HepG2 (cell line): ENCODE results near the gene NAPB. TPM values are rescaled to one million over a fixed set of nuclear protein-coding genes. Genes with fewer than 3 reads are reported as not detected.
A peak's percentile ranks its signal among the peaks of the same experiment; 100 is the strongest.

Source experiments
- ATF7-NPFF ChIP-seq: sonication (generic); formaldehyde crosslinking; IDR thresholded peaks from 2 replicates; pipeline ENCODE4 v1.8.1; 2023; ENCODE audit warnings: mild to moderate bottlenecking, low read depth, missing genetic modification reagents, moderate library complexity
- EEA1 ChIP-seq: sonication (generic); formaldehyde crosslinking; IDR thresholded peaks from 2 replicates; pipeline ENCODE4 v1.5.1; 2020; ENCODE audit warnings: mild to moderate bottlenecking, missing genetic modification reagents, borderline replicate concordance
- HIVEP1 ChIP-seq: sonication (generic); formaldehyde crosslinking; IDR thresholded peaks from 2 replicates; pipeline ENCODE4 v1.4.0; 2020; ENCODE audit warnings: mild to moderate bottlenecking, missing genetic modification reagents
- IKZF1 ChIP-seq: fragments of 450-650 bp; IDR thresholded peaks from 2 replicates; pipeline ENCODE4 v1.7.1; 2016
- ISL2 ChIP-seq: sonication (generic); formaldehyde crosslinking; IDR thresholded peaks from 2 replicates; pipeline ENCODE4 v1.5.0; 2020; ENCODE audit warnings: missing genetic modification reagents
- KDM3A ChIP-seq: IDR thresholded peaks from 2 replicates; pipeline ENCODE4 v1.6.1; 2018; ENCODE audit warnings: low read depth, missing compliant biosample characterization
- MYNN ChIP-seq: sonication (generic); formaldehyde crosslinking; IDR thresholded peaks from 2 replicates; pipeline ENCODE4 v1.4.0; 2020; ENCODE audit warnings: mild to moderate bottlenecking, low read depth, missing genetic modification reagents
- NFKB2 ChIP-seq: sonication (generic); formaldehyde crosslinking; IDR thresholded peaks from 2 replicates; pipeline ENCODE4 v1.4.0; 2020; ENCODE audit warnings: missing genetic modification reagents, borderline replicate concordance
- NR3C1 ChIP-seq: sonication (generic); formaldehyde crosslinking; IDR thresholded peaks from 2 replicates; pipeline ENCODE4 v1.4.0; 2020; ENCODE audit warnings: missing genetic modification reagents
- REL ChIP-seq: sonication (generic); formaldehyde crosslinking; conservative IDR thresholded peaks from 2 replicates; pipeline ENCODE4 v1.8.0; 2022; ENCODE audit warnings: mild to moderate bottlenecking, missing genetic modification reagents, moderate library complexity
- SIX1 ChIP-seq: sonication (generic); formaldehyde crosslinking; IDR thresholded peaks from 2 replicates; pipeline ENCODE4 v1.4.0; 2020; ENCODE audit warnings: missing genetic modification reagents, borderline replicate concordance
- SKI ChIP-seq: fragments of 450-650 bp; IDR thresholded peaks from one replicate; pipeline ENCODE4 v1.6.1; 2018; ENCODE audit warnings: mild to moderate bottlenecking; ENCODE audit not compliant: partially characterized antibody
- TCF7L2 ChIP-seq: IDR thresholded peaks from 2 replicates; pipeline ENCODE4 v1.6.1; 2011; ENCODE audit warnings: mild to moderate bottlenecking, low read depth, low read length, moderate library complexity
- THAP11 ChIP-seq: IDR thresholded peaks from 2 replicates; pipeline ENCODE4 v1.6.1; 2016; ENCODE audit warnings: missing biosample characterization, missing genetic modification reagents
- ZBTB8A ChIP-seq: sonication (generic); formaldehyde crosslinking; IDR thresholded peaks from 2 replicates; pipeline ENCODE4 v1.4.0; 2020; ENCODE audit warnings: mild to moderate bottlenecking, low read depth, missing genetic modification reagents, borderline replicate concordance
- ZFP62 ChIP-seq: sonication (generic); formaldehyde crosslinking; IDR thresholded peaks from 2 replicates; pipeline ENCODE4 v1.4.0; 2020; ENCODE audit warnings: missing genetic modification reagents
- ZFP82 ChIP-seq: sonication (generic); formaldehyde crosslinking; IDR thresholded peaks from 2 replicates; pipeline ENCODE4 v1.5.1; 2020; ENCODE audit warnings: mild to moderate bottlenecking, missing genetic modification reagents, borderline replicate concordance
- ZNF263 ChIP-seq: sonication (generic); formaldehyde crosslinking; IDR thresholded peaks from 2 replicates; pipeline ENCODE4 v1.4.0; 2020; ENCODE audit warnings: missing genetic modification reagents
- ZNF264 ChIP-seq: sonication (generic); formaldehyde crosslinking; IDR thresholded peaks from 2 replicates; pipeline ENCODE4 v1.4.0; 2020; ENCODE audit warnings: missing genetic modification reagents
- ZNF556 ChIP-seq: sonication (generic); formaldehyde crosslinking; IDR thresholded peaks from 2 replicates; pipeline ENCODE4 v1.4.0; 2020; ENCODE audit warnings: mild to moderate bottlenecking, missing genetic modification reagents, borderline replicate concordance
- ZNF563 ChIP-seq: sonication (generic); formaldehyde crosslinking; IDR thresholded peaks from 2 replicates; pipeline ENCODE4 v1.8.0; 2022; ENCODE audit warnings: mild to moderate bottlenecking, moderate library complexity, missing genetic modification reagents
- ZNF619 ChIP-seq: sonication (generic); formaldehyde crosslinking; IDR thresholded peaks from 2 replicates; pipeline ENCODE4 v1.4.0; 2020; ENCODE audit warnings: mild to moderate bottlenecking, missing genetic modification reagents
- ZNF672 ChIP-seq: sonication (generic); formaldehyde crosslinking; IDR thresholded peaks from 2 replicates; pipeline ENCODE4 v1.8.1; 2022; ENCODE audit warnings: missing genetic modification reagents
- polyA plus RNA-seq, 8 experiments: library from polyadenylated mRNA; depleted of rRNA in 3 of 8; stranded (reverse) in 7 of 8; unstranded in 1 of 8; fragments of >200 nt; fragmentation: Illumina TruSeq in 4 of 8; extraction: Trizol in 4 of 8; gene quantifications; 2 replicates each; pipeline versions ENCODE4 v1.2.1 to v1.2.3, GENCODE V29; 2011 to 2016; ENCODE audit warnings: low read depth in 4 of 8, missing spikeins in 1 of 8, mixed read lengths in 1 of 8; ENCODE audit not compliant: insufficient read depth in 1 of 8
- total RNA-seq, 5 experiments: library from RNA; depleted of rRNA; stranded (reverse); fragments of >200 nt; fragmentation: Illumina TruSeq; extraction: Trizol; gene quantifications; 2 replicates each; pipeline ENCODE4 v1.2.3, GENCODE V29; 2016; ENCODE audit warnings: low read depth in 1 of 5
- TF ChIP-seq, protein P1 (sequence below): IDR thresholded peaks from 2 replicates; pipeline ENCODE4 v1.6.1; 2016; ENCODE audit warnings: mild to moderate bottlenecking
- TF ChIP-seq, protein P2 (sequence below): sonication (generic); formaldehyde crosslinking; IDR thresholded peaks from 2 replicates; pipeline ENCODE4 v1.5.0; 2020; ENCODE audit warnings: mild to moderate bottlenecking, missing genetic modification reagents
- TF ChIP-seq, protein P3 (sequence below): sonication (generic); formaldehyde crosslinking; IDR thresholded peaks from 2 replicates; pipeline ENCODE4 v1.4.0; 2020; ENCODE audit warnings: missing genetic modification reagents, borderline replicate concordance

NAPB gene
- total and polyA plus RNA-seq, 2 of the 13 experiments (the other 11 are each of a cell fraction or from before 2014, with no cell fraction given) = 15.2 to 16.1 TPM

DNA sequence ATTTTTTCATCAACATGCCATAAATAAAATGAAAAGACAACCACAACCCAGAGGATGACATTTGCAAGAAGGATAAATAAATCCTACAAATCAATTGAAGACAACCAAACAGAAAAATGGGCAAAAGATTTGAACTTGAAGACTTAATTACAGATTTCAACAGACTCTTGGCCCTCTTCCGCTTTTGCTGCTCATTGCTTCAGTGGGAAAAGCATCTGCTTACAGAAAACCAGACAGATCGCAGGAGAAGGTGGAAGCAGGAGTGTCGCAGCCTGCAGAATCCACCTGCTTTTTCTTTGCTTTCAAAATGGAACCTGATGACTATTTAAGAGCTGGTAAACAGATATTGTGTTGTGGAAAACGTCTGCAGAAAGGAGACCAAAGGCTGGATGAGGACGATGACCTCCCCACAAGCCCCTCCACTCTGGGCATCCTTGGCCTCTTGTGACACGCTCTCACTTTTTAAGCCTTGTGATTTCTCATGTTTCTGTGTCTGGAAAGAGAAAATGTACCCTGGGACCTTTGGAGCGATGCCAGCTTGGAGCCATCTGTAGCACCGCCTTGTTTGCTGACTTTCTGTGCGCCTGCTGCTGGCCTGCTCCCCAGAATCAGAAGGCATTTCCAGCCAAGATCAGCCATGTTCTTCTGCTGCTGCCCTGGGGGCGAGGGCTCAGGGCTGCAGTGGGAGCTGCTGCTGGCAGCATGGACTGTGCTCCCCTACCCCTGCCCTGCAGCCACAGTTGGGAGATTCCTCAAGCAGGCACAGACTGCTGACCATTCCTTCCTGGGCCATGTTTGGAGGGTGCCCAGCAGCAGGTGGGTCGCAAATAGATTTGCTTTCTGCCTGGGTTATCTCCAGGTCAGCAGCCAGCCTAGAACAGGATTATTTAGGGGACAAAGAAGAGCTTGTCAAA lies 14.6 kb upstream of the NAPB start (continued):
- TF ChIP-seq, protein P1, sequence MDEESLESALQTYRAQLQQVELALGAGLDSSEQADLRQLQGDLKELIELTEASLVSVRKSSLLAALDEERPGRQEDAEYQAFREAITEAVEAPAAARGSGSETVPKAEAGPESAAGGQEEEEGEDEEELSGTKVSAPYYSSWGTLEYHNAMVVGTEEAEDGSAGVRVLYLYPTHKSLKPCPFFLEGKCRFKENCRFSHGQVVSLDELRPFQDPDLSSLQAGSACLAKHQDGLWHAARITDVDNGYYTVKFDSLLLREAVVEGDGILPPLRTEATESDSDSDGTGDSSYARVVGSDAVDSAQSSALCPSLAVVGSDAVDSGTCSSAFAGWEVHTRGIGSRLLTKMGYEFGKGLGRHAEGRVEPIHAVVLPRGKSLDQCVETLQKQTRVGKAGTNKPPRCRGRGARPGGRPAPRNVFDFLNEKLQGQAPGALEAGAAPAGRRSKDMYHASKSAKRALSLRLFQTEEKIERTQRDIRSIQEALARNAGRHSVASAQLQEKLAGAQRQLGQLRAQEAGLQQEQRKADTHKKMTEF (CRISPR knock-in tag) = peak; percentile 67
- TF ChIP-seq IKZF1 (no peak), EEA1 (CRISPR knock-in tag) (no peak), ZNF264 (CRISPR knock-in tag) (no peak; the same call in none of the 2 replicates), ZNF263 (CRISPR knock-in tag) (peak; percentile 89), ATF7-NPFF (no peak), SIX1 (peak; percentile 67; the same call in 1 of the 2 replicates), ZNF619 (0 out of 2 replicates have a peak, but pooled peaks have one; percentile 46), ZNF672 (CRISPR knock-in tag) (no peak), NFKB2 (CRISPR knock-in tag) (peak; percentile 89; the same call in 1 of the 2 replicates), NR3C1 (CRISPR knock-in tag) (no peak), SKI (peak; percentile 62), ZBTB8A (CRISPR knock-in tag) (no peak), HIVEP1 (CRISPR knock-in tag) (0 out of 2 replicates have a peak, but pooled peaks have one; percentile 49), ZNF563 (CRISPR knock-in tag) (no peak), ZFP62 (no peak), ZFP82 (no peak), MYNN (CRISPR knock-in tag) (no peak), TCF7L2 (no peak), ZNF556 (CRISPR knock-in tag) (no peak), KDM3A (peak; percentile 50; the same call in 1 of the 2 replicates), THAP11 (CRISPR knock-in tag) (peak; percentile 78), ISL2 (CRISPR knock-in tag) (peak; percentile 67), REL (no peak)
- TF ChIP-seq, protein P2, sequence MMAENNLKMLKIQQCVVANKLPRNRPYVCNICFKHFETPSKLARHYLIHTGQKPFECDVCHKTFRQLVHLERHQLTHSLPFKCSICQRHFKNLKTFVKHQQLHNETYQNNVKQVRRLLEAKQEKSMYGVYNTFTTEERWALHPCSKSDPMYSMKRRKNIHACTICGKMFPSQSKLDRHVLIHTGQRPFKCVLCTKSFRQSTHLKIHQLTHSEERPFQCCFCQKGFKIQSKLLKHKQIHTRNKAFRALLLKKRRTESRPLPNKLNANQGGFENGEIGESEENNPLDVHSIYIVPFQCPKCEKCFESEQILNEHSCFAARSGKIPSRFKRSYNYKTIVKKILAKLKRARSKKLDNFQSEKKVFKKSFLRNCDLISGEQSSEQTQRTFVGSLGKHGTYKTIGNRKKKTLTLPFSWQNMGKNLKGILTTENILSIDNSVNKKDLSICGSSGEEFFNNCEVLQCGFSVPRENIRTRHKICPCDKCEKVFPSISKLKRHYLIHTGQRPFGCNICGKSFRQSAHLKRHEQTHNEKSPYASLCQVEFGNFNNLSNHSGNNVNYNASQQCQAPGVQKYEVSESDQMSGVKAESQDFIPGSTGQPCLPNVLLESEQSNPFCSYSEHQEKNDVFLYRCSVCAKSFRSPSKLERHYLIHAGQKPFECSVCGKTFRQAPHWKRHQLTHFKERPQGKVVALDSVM (CRISPR knock-in tag) = no peak
- TF ChIP-seq, protein P3, sequence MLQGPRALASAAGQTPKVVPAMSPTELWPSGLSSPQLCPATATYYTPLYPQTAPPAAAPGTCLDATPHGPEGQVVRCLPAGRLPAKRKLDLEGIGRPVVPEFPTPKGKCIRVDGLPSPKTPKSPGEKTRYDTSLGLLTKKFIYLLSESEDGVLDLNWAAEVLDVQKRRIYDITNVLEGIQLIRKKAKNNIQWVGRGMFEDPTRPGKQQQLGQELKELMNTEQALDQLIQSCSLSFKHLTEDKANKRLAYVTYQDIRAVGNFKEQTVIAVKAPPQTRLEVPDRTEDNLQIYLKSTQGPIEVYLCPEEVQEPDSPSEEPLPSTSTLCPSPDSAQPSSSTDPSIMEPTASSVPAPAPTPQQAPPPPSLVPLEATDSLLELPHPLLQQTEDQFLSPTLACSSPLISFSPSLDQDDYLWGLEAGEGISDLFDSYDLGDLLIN (CRISPR knock-in tag) = 0 out of 2 replicates have a peak, but pooled peaks have one; percentile 72
